ENCODE results near the gene FIZ1. TPM values are rescaled to one million over a fixed set of nuclear protein-coding genes. Genes with fewer than 3 reads are reported as not detected.

FIZ1 gene
- polyA plus RNA-seq, 4 donors: 19.0 to 24.4 (median 19.7) TPM

DNA sequence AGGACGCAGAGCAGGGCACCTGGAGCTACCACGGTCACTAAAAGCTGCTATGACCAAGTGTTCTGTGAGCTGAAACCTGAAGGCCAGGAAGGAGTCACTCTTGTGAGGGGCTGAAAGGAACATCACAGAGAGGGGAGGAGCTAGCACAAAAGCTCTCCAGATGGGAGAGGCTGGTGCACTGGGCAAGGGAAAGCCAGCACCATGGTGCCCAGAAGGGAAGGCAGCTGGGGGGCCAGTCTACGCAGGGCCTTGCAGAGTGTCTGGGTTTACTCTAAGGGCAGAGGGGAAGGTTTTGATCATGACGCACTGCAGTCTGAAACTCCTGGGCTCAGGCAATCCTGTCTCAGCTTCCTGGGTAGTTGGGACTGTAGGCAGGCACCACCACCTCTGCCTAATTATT is 37.4 kb upstream of the FIZ1 start:
- DNase-seq (ENCODE audit: low read depth in 4 of 4, low spot score in 3 of 4): no peak

DNA sequence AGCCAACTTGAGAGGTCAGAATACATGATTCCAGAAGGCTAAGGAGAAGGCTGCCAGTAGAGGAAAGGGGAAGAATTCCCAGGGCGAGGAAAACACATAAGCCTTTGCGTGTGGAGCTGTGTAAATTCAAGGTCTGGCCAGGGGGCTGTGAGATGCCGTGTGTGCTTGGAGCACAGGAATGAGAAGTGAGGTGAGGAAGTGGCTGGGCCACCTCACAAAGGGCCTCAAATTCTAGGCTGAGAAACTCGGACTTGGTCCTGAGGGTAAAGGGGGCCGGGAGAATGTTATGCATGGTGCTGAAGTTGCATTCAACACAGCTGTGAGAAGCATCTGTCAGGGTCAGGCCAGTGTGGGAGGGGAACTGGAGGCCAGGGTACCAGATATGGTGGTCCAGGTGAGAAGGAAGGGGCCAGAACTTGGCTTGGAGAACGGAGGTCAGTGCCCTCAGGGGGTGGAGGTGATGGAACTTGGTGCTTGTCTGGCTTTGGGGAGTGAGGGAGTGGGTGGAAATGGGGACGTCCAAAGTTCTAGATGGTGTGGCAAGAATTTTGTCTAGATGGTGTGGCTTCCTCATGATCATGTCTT is 36.6 kb upstream of the FIZ1 start:
- DNase-seq (ENCODE audit: low read depth in 4 of 4, low spot score in 3 of 4): no peak

DNA sequence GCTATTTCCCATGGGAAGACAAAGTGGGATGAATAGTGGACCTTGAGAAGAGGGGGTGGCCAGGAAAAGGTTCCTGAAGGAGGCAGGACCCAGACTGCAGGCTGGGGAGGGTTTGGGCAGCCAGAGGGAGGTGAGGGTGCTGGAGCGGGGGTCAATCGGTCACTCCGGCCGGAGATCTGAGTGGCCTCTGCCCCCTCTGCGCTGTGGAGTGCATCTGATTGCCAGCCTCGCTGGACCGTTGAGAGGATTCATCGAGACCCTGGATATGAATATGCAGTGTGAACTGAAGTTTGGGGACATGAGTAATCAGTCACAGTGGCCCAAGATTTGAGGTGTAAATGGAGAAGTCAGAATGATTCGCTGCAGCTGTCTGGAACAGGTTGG is 36.0 kb upstream of the FIZ1 start:
- no peak for DNase-seq (ENCODE audit: low read depth in 4 of 4, low spot score in 3 of 4)

GRCh38 chr19:55633861-55634260 is 34.5 kb upstream of the FIZ1 start:
- no peak for DNase-seq (ENCODE audit: low read depth in 4 of 4, low spot score in 3 of 4)

DNA sequence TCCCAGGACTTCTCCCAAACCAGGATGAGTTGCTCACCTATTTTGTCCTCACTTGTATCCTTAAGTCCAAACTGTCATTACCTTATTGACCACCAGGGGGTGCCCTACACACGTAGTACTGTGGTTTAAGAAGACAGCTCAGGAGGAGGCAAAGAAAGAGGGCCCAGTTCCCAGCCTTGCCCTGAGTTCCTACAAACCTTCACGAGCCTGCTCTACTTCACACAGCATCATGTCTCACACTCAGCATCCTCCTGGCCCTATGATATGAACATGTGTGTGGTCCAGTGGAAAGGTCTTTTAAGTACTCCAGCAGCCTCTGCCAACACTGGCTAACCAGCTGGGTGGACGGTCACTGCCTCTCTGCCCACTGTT is 33.1 kb upstream of the FIZ1 start:
- peak; percentile 75 to 83 (median 83) for DNase-seq (ENCODE audit: low read depth in 4 of 4, low spot score in 3 of 4)

- DNase-seq (ENCODE audit: low read depth in 4 of 4, low spot score in 3 of 4): no peak
Measured at GRCh38 chr19:55626350-55626749, 27.0 kb upstream of the FIZ1 start.

- no peak for DNase-seq (ENCODE audit: low read depth in 4 of 4, low spot score in 3 of 4)
Measured at GRCh38 chr19:55625004-55625326, 25.6 kb upstream of the FIZ1 start.

GRCh38 chr19:55624109-55625003 is 25.0 kb upstream of the FIZ1 start, which contains the start of gene ZNF784:
Gene ZNF784 (minus strand): TSS chr19:55624566. CDS start chr19:55624561, 5 bp downstream.
- peak in 3 of 4 donors; percentile 84 to 90 (median 89) for DNase-seq (ENCODE audit: low read depth in 4 of 4, low spot score in 3 of 4)

DNA sequence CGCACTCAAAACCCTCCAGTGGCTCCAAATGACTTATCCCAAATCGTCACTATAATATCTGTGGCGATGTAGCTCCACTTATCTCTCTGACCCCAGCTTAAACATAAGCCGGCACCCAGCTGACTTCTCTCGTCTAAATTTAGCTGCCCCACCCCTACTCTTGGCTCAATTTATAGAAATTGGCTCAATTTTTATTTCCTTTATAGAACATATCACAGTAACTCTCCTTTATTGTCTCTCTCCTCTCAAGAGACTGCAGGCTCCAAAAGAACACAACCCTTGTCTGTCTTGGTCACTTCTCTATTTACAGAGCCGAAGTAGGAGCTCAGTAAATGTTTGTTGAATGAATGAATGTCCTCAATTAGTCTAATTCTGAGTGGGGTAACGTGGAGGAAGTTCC is 24.2 kb upstream of the FIZ1 start:
- no peak for DNase-seq (ENCODE audit: low read depth in 4 of 4, low spot score in 3 of 4)

- no peak for DNase-seq (ENCODE audit: low read depth in 4 of 4, low spot score in 3 of 4)
Measured at GRCh38 chr19:55623130-55623529, 23.8 kb upstream of the FIZ1 start.

GRCh38 chr19:55622242-55622969 is 23.1 kb upstream of the FIZ1 start:
- no peak for DNase-seq (ENCODE audit: low read depth in 4 of 4, low spot score in 3 of 4)

DNA sequence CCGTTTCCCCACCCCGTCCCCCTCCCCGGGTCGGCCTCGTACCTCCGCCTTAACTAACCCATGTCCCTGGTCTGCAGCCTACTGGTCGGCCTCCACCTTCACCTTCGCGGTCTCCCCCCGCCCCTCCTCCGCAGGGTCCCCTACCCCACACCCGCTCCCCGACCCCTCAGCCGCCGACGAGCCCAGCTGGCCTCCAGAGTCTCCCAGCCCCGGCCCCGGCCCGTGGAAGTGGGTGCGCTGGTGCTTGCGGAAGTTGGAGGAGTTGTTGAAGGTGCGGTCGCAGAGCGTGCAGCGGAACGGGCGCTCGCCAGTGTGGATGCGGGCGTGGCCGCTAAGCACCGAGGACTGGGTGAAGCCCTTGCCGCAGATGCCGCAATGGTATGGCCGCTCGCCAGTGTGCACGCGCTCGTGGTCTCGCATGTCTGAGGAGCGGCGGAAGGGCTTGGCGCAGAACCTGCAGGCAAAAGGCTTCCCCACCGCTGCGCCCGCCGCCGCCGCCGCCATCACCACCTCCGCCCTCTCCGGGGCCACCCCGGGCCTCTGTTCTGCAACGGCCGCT is 22.4 kb upstream of the FIZ1 start:
- no peak for DNase-seq (ENCODE audit: low read depth in 4 of 4, low spot score in 3 of 4)

DNA sequence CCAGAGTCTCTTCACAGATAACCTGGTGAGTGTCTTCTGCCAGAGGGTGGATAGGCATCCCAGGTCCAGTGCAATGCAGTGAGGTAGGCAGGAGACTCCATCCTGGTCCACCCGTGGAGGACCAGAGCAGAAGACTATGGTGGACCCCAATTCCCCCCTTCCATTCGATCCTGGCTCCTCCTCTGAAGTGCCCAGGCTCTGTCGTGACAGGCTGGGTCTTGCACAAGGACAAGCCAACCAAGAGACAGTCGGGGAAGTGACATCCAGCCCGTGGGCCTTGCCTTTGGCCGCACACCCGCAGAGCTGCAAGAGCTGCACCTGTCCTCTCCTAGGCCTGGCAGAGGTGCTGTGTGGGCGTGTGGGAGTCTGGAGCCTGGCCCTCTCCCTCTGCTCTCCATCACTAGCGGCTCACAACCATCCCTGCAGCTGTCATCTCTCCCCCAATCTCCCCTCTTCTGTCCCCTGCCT is 21.9 kb upstream of the FIZ1 start:
- DNase-seq (ENCODE audit: low read depth in 4 of 4, low spot score in 3 of 4): no peak

DNA sequence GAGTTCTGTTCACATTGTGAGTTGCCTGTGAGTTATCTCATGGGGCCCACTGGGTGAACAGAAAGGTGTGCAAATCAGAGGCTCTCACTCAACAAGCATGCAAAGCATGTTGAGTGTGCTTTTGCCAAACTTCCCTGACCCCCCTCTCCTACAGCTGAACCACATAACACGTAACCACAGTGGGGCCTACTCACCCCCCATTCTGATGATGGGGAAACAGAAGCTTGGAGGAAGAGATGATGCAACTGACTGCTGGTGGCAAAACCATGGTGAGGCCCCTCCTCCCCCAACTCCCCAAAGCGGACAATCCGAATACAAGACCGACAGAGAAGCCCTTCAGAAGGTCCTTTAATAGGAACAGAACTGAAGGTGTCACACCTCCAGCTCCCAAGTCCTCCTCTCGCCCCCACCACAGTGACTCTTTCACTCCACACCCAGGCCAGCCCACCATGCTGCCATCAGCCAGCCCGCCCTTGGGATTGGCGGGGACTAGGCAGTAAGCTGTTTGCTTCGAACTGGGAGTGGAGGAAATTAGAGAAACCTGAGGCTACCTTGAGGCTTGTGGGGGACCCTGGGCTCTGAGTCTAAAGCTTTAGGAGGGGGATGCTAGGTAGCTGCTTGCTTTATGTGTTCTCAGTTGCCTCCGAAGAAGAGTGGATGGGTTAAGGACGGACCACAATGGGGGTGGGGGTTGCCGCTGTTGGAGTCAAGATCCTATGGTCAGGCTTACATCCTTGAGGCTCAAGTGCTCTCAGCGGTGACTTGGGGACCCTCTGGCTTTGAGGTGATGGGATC is 21.3 kb upstream of the FIZ1 start:
- DNase-seq (ENCODE audit: low read depth in 4 of 4, low spot score in 3 of 4): no peak

- DNase-seq (ENCODE audit: low read depth in 4 of 4, low spot score in 3 of 4): no peak
Measured at GRCh38 chr19:55619286-55619685, 20.0 kb upstream of the FIZ1 start.

GRCh38 chr19:55618426-55618825 is 19.1 kb upstream of the FIZ1 start:
- no peak for DNase-seq (ENCODE audit: low read depth in 4 of 4, low spot score in 3 of 4)

DNA sequence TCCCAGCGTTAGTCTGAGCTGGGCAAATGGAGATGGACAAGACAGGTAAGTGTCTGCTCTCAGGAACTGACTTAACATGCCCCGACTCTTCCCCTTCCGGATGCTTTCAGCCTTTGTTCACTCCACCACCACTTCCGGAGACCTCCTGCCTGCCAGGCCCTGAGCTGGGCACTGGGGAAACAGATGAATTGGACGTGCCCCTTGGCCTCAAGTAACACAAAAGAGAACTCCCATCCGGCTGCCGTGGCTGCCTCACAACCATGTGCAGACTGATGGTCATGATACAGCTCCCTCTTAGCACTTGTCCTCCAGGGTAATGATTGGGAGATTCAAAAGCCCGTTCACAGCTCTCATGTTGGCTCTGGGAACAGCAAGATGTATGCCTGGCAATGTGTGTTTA is 18.1 kb upstream of the FIZ1 start:
- no peak for DNase-seq (ENCODE audit: low read depth in 4 of 4, low spot score in 3 of 4)

GRCh38 chr19:55616395-55616875 is 17.1 kb upstream of the FIZ1 start:
- DNase-seq (ENCODE audit: low read depth in 4 of 4, low spot score in 3 of 4): no peak

DNA sequence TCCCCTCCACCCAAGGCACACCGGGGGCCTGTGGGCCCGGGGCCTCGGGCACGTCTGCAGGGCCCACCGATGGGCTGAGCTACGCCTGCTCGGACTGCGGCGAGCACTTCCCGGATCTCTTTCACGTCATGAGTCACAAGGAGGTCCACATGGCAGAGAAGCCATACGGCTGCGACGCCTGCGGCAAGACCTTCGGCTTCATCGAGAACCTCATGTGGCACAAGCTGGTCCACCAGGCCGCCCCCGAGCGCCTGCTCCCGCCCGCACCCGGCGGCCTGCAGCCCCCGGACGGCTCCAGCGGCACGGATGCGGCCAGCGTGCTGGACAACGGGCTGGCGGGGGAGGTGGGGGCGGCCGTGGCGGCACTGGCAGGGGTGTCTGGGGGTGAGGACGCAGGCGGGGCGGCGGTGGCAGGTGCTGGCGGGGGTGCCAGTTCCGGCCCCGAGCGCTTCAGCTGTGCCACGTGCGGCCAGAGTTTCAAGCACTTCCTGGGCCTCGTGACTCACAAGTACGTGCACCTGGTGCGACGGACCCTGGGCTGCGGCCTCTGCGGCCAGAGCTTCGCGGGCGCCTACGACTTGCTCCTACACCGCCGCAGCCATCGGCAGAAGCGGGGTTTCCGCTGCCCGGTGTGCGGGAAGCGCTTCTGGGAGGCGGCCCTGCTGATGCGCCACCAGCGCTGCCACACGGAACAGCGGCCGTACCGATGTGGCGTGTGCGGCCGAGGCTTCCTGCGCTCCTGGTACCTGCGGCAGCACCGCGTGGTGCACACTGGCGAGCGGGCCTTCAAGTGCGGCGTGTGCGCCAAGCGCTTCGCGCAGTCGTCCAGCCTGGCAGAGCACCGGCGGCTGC is 16.5 kb upstream of the FIZ1 start:
- no peak for DNase-seq (ENCODE audit: low read depth in 4 of 4, low spot score in 3 of 4)

Measured in left renal pelvis (tissue), 4 donors.